SK-N-SH (cell line): ENCODE data around the gene ROR2. TPM values are rescaled to one million over a fixed set of nuclear protein-coding genes. Genes with fewer than 3 reads are reported as not detected.

Experiments used
- CTCF ChIA-PET: fragments of 300-600, 350-600 bp; formaldehyde crosslinking; extraction: SDS; loops from one replicate; lab custom pipeline; 2021; lab: Yijun Ruan, JAX
- POLR2A ChIA-PET: fragments of 350-600 bp; sonication (Branson Sonifier 250); formaldehyde crosslinking; extraction: SDS; loops from one replicate; lab custom pipeline; 2020; ENCODE audit warnings: antibody characterized with exemption, inconsistent platforms; lab: Yijun Ruan, JAX
- DNase-seq: peaks from one replicate; pipeline ENCODE4 v3.0.0; 2012
- H2AFZ ChIP-seq: fragments of 200-600 bp; sonication (generic); 2 replicates; pipeline ENCODE4 v1.8.1; 2016; ENCODE audit warnings: antibody characterized with exemption, mild to moderate bottlenecking, low read depth
- H3F3A ChIP-seq: fragments of 200-600 bp; sonication (generic); replicated peaks from 2 replicates; pipeline ENCODE3; 2016; ENCODE audit warnings: antibody characterized with exemption, mild to moderate bottlenecking; ENCODE audit not compliant: insufficient read depth
- H3K27ac ChIP-seq, 2 experiments: fragments of 200-500 bp in 1 of 2; fragments of 200-600 bp in 1 of 2; sonication (Bioruptor generic) in 1 of 2; sonication (generic), shearing (Covaris generic) in 1 of 2; 2 replicates each; pipeline versions ENCODE4 v1.5.1 to v1.6.1; 2014 to 2016; ENCODE audit warnings: low read depth in 2 of 2, inconsistent platforms in 1 of 2, low read length in 1 of 2, mild to moderate bottlenecking in 1 of 2, mixed read lengths in 1 of 2
- H3K27me3 ChIP-seq: fragments of 200-600 bp; sonication (generic), shearing (Covaris generic); 2 replicates; pipeline ENCODE4 v1.6.1; 2016; ENCODE audit warnings: mixed run types; ENCODE audit not compliant: insufficient read depth
- H3K36me3 ChIP-seq, 2 experiments: fragments of 200-500 bp in 1 of 2; fragments of 200-600 bp in 1 of 2; sonication (Bioruptor generic) in 1 of 2; sonication (generic) in 1 of 2; replicated peaks in 1 of 2; 2 replicates each; pipeline versions ENCODE3 to v1.5.1; 2014 to 2016; ENCODE audit warnings: low read length in 1 of 2, mild to moderate bottlenecking in 1 of 2; ENCODE audit not compliant: insufficient read depth in 2 of 2, control insufficient read depth in 1 of 2
- H3K4me1 ChIP-seq, 2 experiments: fragments of 200-500 bp in 1 of 2; fragments of 200-600 bp in 1 of 2; sonication (Bioruptor generic) in 1 of 2; sonication (generic), shearing (Covaris generic) in 1 of 2; 2 replicates each; pipeline versions ENCODE4 v1.5.1 to v1.6.1; 2014 to 2016; ENCODE audit warnings: low read depth in 1 of 2, low read length in 1 of 2, mixed run types in 1 of 2; ENCODE audit not compliant: insufficient read depth in 2 of 2, control insufficient read depth in 1 of 2
- H3K4me2 ChIP-seq: fragments of 200-600 bp; sonication (generic), shearing (Covaris generic); 2 replicates; pipeline ENCODE4 v1.6.1; 2017; ENCODE audit warnings: mixed run types
- H3K4me3 ChIP-seq, 2 experiments: fragments of 200-500 bp in 1 of 2; fragments of 200-600 bp in 1 of 2; sonication (Bioruptor generic) in 1 of 2; sonication (generic), shearing (Covaris generic) in 1 of 2; 2 replicates each; pipeline versions ENCODE4 v1.5.1 to v1.8.1; 2014 to 2016; ENCODE audit warnings: low read depth in 2 of 2, inconsistent platforms in 1 of 2, low read length in 1 of 2, mild to moderate bottlenecking in 1 of 2, mixed read lengths in 1 of 2, moderate library complexity in 1 of 2
- H3K79me2 ChIP-seq: fragments of 200-600 bp; sonication (generic); 2 replicates; pipeline ENCODE4 v1.8.1; 2017; ENCODE audit warnings: mild to moderate bottlenecking; ENCODE audit not compliant: insufficient read depth
- H3K9ac ChIP-seq: fragments of 200-600 bp; sonication (generic); 2 replicates; pipeline ENCODE4 v1.6.1; 2017; ENCODE audit warnings: mixed run types
- H3K9me2 ChIP-seq: fragments of 200-600 bp; sonication (generic); 2 replicates; pipeline ENCODE4 v1.6.1; 2017; ENCODE audit warnings: mixed run types
- H3K9me3 ChIP-seq: fragments of 200-600 bp; sonication (generic); 2 replicates; pipeline ENCODE4 v1.6.1; 2017; ENCODE audit warnings: mixed run types, mild to moderate bottlenecking, moderate library complexity
- H4K20me1 ChIP-seq: fragments of 200-600 bp; sonication (generic); 2 replicates; pipeline ENCODE4 v1.6.1; 2017; ENCODE audit warnings: mild to moderate bottlenecking, mixed run types; ENCODE audit not compliant: insufficient read depth
- CHD2 ChIP-seq: fragments of 150-350 bp; IDR thresholded peaks from 2 replicates; pipeline ENCODE4 v1.6.1; 2018; ENCODE audit warnings: low read length; ENCODE audit not compliant: partially characterized antibody
- CTCF ChIP-seq: fragments of 200-600 bp; sonication (generic); IDR thresholded peaks from 2 replicates; pipeline ENCODE4 v1.6.1; 2017; ENCODE audit warnings: antibody characterized with exemption, mild to moderate bottlenecking, moderate library complexity
- ELF1 ChIP-seq: IDR thresholded peaks from 2 replicates; pipeline ENCODE4 v1.4.0; 2012
- EZH2phosphoT487 ChIP-seq: fragments of 200-600 bp; sonication (generic); IDR thresholded peaks from 2 replicates; pipeline ENCODE4 v1.6.1; 2017; ENCODE audit warnings: low read depth, mixed run types, mild to moderate bottlenecking, antibody characterized with exemption, moderate library complexity, borderline replicate concordance
- FOSL2 ChIP-seq: IDR thresholded peaks from 2 replicates; pipeline ENCODE4 v1.4.0; 2012; ENCODE audit warnings: low read depth, mild to moderate bottlenecking, moderate library complexity, borderline replicate concordance
- FOXM1 ChIP-seq: IDR thresholded peaks from 2 replicates; pipeline ENCODE4 v1.4.0; 2012; ENCODE audit warnings: low read depth, mild to moderate bottlenecking
- GABPA ChIP-seq: IDR thresholded peaks from 2 replicates; pipeline ENCODE4 v1.4.0; 2012; ENCODE audit warnings: low read depth, mild to moderate bottlenecking
- GATA2 ChIP-seq: sonication (generic); formaldehyde crosslinking; IDR thresholded peaks from 2 replicates; pipeline ENCODE4 v1.5.0; 2020; ENCODE audit warnings: mild to moderate bottlenecking, missing genetic modification reagents
- MAX ChIP-seq: IDR thresholded peaks from 2 replicates; pipeline ENCODE4 v1.4.0; 2012; ENCODE audit warnings: low read depth
- MXI1 ChIP-seq: IDR thresholded peaks from 2 replicates; pipeline ENCODE4 v1.6.1; 2012; ENCODE audit warnings: mild to moderate bottlenecking, low read depth, low read length, improper control_type of control experiment
- NFIC ChIP-seq: IDR thresholded peaks from 2 replicates; pipeline ENCODE4 v1.4.0; 2012; ENCODE audit warnings: borderline replicate concordance
- NRF1 ChIP-seq: IDR thresholded peaks from 2 replicates; pipeline ENCODE4 v1.6.1; 2012; ENCODE audit warnings: low read depth, mild to moderate bottlenecking, low read length
- PBX3 ChIP-seq: IDR thresholded peaks from 2 replicates; pipeline ENCODE4; 2012
- RAD21 ChIP-seq: IDR thresholded peaks from 2 replicates; pipeline ENCODE4 v1.6.1; 2012; ENCODE audit warnings: mild to moderate bottlenecking, low read length
- RXRA ChIP-seq: IDR thresholded peaks from 2 replicates; pipeline ENCODE4 v1.4.0; 2012; ENCODE audit warnings: low read depth, mild to moderate bottlenecking, borderline replicate concordance
- SIN3A ChIP-seq: IDR thresholded peaks from 2 replicates; pipeline ENCODE4 v1.6.1; 2012; ENCODE audit warnings: low read depth, mild to moderate bottlenecking, low read length, moderate library complexity, borderline replicate concordance
- SMC3 ChIP-seq: IDR thresholded peaks from 2 replicates; pipeline ENCODE4 v1.6.1; 2012; ENCODE audit warnings: low read depth, low read length, improper control_type of control experiment
- TAF1 ChIP-seq: IDR thresholded peaks from 2 replicates; pipeline ENCODE4 v1.6.1; 2012; ENCODE audit warnings: low read depth, mild to moderate bottlenecking, low read length, moderate library complexity, borderline replicate concordance
- TEAD4 ChIP-seq: IDR thresholded peaks from 2 replicates; pipeline ENCODE4 v1.4.0; 2012; ENCODE audit warnings: mild to moderate bottlenecking, borderline replicate concordance; ENCODE audit not compliant: insufficient read depth
- USF1 ChIP-seq: IDR thresholded peaks from 2 replicates; pipeline ENCODE4 v1.4.0; 2012; ENCODE audit warnings: low read depth, borderline replicate concordance
- YY1 ChIP-seq: IDR thresholded peaks from 2 replicates; pipeline ENCODE4 v1.4.0; 2012; ENCODE audit warnings: low read depth, mild to moderate bottlenecking
- WGBS: methylation state at CpG from one replicate; pipeline ENCODE4 v1.1.6; 2017; ENCODE audit warnings: low lambda C conversion rate; 5-methylcytosine and 5-hydroxymethylcytosine counted together
- polyA plus RNA-seq, 3 experiments: library from polyadenylated mRNA; depleted of rRNA; stranded (reverse); fragments of >200 nt; gene quantifications; 2 replicates each; pipeline ENCODE4 v1.2.3, GENCODE V29; 2012

ROR2 gene
- polyA plus RNA-seq, 1 of the 3 experiments (the other 2 are of a cell fraction) = 0.43 TPM

- Histone ChIP-seq H4K20me1 (no peaks in the 10 kb centered on the region), H3K9me2 (no peaks in the 10 kb centered on the region), H3K79me2 (no peaks in the 10 kb centered on the region), H3K4me1 (peaks cover 0 to 53% of the 10 kb centered on the region in 2 experiments; a peak in 2 of 4 replicates), H3K4me3 (no peak overlapping the region), H3K9me3 (no peaks in the 10 kb centered on the region), H3K27me3 (no peaks in the 10 kb centered on the region), H3K4me2 (no peak overlapping the region), H3K36me3 (no peaks in the 10 kb centered on the region)
- no peak for DNase-seq
- ChIA-PET CTCF (interaction anchor here (1.2 to 1.5 kb wide), 3 partner anchors 67 to 114 kb away, joined by 3 to 4 read pairs (median 3); no protein-coding TSS in a partner anchor), POLR2A (no interaction called here)
- 64% methylated on average over 14 of the region's 14 CpGs for WGBS
- no peak for TF ChIP-seq GABPA
- TF ChIP-seq PBX3 = no peak
- no peak for TF ChIP-seq MXI1
- TF ChIP-seq CHD2 = no peak
- TF ChIP-seq TEAD4 = no peak
- TF ChIP-seq RAD21 = no peak
- TF ChIP-seq GATA2 (CRISPR knock-in tag) = no peak
- no peak for TF ChIP-seq RXRA
- no peak for TF ChIP-seq SIN3A
- TF ChIP-seq SMC3 = no peak
- no peak for TF ChIP-seq NRF1
- TF ChIP-seq USF1 = no peak
- TF ChIP-seq, all 33 proteins: peak for 0
- H3F3A ChIP-seq = no peaks in the 10 kb centered on the region
- H3K9ac ChIP-seq = no peak overlapping the region
- no peak overlapping the region for H2AFZ ChIP-seq
- H3K27ac ChIP-seq = no peak overlapping the region
Measured at GRCh38 chr9:91839926-91840465, 110.0 kb downstream of the ROR2 start.

- Histone ChIP-seq H3K9ac (no peak overlapping the region), H3K4me1 (peaks cover 0 to 48% of the 10 kb centered on the region in 2 experiments; a peak in 2 of 4 replicates), H3K4me2 (no peak overlapping the region), H3K36me3 (no peaks in the 10 kb centered on the region), H2AFZ (no peak overlapping the region), H4K20me1 (no peaks in the 10 kb centered on the region), H3K9me3 (no peaks in the 10 kb centered on the region), H3K27me3 (no peaks in the 10 kb centered on the region), H3K9me2 (no peaks in the 10 kb centered on the region), H3K27ac (peak overlapping the region in 1 of 2 experiments; percentile 17; a peak in 2 of 4 replicates), H3F3A (no peaks in the 10 kb centered on the region), H3K4me3 (no peak overlapping the region), H3K79me2 (no peaks in the 10 kb centered on the region)
- ChIA-PET POLR2A (no interaction called here), CTCF (interaction anchor here (0.8 to 2.0 kb wide), 5 partner anchors 9 to 112 kb away, joined by 3 to 6 read pairs (median 4); partner anchors contain the start of gene ROR2)
- no peak for DNase-seq
- 70% methylated on average over 19 of the region's 21 CpGs for WGBS
- TF ChIP-seq SIN3A = no peak
- no peak for TF ChIP-seq YY1
- TF ChIP-seq TAF1 = no peak
- no peak for TF ChIP-seq FOSL2
- no peak for TF ChIP-seq SMC3
- no peak for TF ChIP-seq NFIC
- TF ChIP-seq RAD21 = no peak
- TF ChIP-seq PBX3 = no peak
- no peak for TF ChIP-seq FOXM1
- TF ChIP-seq CHD2 = no peak
- no peak for TF ChIP-seq MAX
- no peak for TF ChIP-seq EZH2phosphoT487
- no peak for TF ChIP-seq GABPA
- no peak for TF ChIP-seq ELF1
- no peak for TF ChIP-seq CTCF
Measured at GRCh38 chr9:91837981-91838731, 111.9 kb downstream of the ROR2 start.
